Measurements from ENCODE around the gene NXT1.

GRCh38 chr20:23386304-23387117 lies 35.9 kb downstream of the NXT1 start:
- TF ChIP-seq CTCF (IDR thresholded peaks at IDR 0.05; ENCODE audit: borderline replicate concordance, extremely low read depth, low read length, poor library complexity, severe bottlenecking) (no peak), EZH2 (IDR thresholded peaks at IDR 0.05; ENCODE audit: borderline replicate concordance, low read depth, low read length, severe bottlenecking) (no peak)

All from DND-41 (cell line).